ENCODE results near the gene RAB32.

The RAB32 gene

DNA sequence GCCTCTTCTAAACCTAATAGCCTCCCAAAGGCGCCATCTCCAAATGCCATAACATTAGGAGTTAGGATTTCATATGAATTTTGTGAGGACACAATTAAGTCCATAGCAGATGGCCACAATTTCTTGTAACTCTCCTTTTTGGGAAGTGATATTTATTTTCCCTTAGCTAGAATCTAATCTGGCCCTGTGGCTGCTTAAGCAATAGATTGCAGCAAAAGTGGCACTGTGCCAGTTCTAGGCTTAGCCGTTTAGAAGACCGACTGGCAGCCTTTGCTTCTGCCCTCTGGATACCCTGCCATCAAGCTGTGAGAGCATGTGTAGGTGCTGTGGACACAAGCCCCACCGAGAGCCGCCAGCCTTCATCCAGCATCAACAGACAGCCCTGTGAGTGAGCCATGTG, 39.2 kb downstream of the RAB32 start:
- DNase-seq (ENCODE audit: low read depth in 2 of 2) = no peak

DNA sequence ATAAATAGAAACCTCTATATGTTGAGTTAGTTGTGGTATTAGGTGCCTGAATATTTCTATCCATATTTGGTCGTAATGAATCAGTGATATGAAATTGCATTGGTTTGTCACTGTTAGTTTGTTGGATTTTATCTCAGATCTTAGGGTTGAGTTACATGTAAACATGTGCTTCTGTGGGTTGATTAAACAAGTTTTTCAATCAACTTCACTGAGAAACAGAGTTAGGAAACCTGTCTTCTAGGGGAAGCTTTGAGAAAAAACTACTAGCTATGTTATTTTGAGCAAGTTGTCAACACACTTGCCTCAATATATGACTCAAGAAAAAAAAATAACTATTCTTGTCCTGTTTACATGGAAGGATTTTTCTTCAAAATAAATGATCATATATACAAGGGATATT, 40.3 kb downstream of the RAB32 start:
- DNase-seq (ENCODE audit: low read depth in 2 of 2) = no peak

DNA sequence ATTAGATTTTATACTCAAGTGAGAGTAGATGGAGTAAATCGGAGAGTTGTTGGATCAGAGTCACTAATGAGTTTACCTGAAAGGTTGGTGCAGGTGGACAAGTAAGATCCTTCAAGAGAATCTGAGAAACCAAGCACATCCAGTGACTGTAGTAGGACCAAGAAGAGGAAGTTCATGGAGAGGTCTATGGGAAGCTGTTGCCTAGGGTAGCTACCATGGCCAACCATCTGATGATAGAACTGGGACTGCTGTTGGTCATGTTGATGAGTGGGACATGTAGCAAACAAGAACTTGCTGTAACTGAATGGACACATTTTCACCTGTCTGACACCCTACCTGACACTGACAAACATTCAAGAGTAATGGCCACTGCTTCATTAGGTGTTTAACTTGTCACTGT, 43.8 kb downstream of the RAB32 start:
- no peak for DNase-seq (ENCODE audit: low read depth in 2 of 2)

DNA sequence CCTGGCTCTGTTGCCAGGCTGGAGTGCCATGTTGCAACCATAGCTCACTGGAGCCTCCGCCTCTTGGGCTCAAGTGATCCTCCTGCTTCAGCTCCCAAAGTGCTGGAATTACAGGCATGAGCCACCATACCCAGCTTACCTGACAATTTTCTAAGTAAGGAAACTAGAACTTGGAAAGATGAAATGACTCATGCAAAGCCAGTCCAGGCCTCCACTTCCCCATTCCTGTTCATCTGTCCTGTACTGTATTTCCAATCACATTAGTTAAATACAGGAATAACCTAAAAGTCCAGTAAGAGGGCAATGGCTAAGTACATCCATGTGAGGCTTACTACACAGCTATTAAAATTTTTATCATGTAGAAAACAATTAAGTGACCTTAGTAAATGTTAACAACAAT, 46.9 kb downstream of the RAB32 start:
- DNase-seq (ENCODE audit: low read depth in 2 of 2) = no peak

DNA sequence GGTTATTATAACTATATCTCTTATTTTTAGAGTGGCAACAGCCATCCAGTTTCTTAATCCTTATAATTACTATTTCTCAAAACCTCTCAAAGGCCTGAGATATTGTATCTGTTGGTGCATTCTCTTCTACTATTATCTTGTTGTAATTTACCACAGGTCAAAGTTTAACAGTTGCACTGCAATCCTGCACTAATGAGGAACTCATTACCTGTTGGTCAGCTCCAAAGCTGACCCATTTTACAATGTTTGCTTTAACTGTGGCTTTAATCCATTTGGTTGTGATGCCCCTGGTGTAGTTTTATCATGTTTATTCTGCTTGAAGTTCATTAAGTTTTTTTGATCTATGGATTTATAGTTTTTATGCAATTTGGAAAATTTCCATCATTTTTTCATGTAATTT, 48.8 kb downstream of the RAB32 start:
- DNase-seq (ENCODE audit: low read depth in 2 of 2) = no peak

DNA sequence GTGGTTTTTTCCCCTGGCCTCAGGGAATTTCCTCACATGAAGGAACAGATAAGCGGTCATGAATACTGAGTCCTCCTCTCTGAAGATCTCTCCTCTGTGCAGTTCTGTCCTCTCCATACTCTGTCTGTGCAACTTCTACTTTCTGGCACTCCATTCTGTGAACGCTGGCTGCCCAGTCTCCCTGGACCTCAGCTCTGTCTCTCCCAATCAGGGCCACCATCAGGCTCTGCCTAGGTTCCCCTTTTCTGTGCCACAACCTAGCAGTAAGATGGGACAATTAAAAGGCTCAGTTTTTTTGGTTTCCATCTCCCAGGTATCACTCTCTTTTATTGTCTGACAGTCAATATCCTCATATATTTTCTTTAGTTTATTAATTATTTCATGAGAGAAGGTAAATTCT, 50.4 kb downstream of the RAB32 start:
- DNase-seq (ENCODE audit: low read depth in 2 of 2) = no peak

DNA sequence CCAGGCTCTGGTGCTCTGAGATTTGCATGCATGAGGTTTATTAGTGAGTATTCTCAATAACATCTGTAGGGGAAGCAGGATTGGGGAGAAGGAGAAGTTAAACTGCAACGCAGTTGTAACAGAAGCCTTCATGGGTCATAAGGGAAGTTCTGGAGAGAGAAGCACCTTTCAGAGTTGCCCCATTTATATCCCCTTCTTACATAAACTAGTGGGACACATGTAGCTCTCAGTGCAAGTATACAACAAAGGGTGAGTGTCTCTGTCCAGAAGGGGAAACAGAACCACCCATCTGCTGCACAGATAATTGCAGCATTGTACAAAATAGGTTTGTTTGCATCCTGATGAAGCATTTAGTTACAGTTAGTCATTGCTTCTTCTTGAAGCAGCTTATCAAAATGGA, 50.9 kb downstream of the RAB32 start:
- DNase-seq (ENCODE audit: low read depth in 2 of 2) = no peak

DNA sequence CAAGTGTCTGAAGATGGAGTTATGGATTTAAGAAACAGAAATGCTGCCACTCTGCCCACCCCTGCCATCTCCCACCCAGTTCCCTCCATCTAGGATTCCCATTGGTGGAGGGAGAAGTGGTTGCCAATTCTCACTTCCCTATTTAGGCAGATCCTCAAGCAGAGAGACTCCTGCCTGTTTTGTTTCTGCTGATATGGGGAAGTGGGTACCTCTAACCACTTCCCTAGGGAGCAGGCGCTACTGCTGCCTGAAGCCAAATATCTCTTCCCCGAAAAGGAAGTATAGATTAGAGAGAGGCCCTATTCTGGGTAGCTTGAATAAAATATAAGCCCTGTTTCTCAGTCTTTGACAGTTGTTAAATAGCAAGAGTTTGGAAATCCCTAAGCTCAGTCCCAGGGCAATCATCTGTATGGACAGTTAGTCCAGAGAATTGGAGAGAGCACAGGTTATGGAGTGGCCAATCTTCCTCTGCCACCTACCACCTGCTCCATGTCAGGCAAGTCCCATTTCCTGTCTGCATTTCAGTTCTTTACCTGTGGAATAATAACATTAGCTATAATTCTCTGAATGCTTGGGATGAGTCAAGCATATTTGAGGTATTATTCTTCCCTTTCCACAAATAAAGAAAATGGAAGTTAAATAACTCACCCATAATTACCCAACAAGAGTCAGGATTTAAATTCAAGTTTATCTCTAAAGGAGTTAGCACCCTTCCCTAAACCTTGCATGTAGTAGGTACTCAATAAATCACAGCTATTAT, 52.5 kb downstream of the RAB32 start:
- DNase-seq (ENCODE audit: low read depth in 2 of 2) = no peak

DNA sequence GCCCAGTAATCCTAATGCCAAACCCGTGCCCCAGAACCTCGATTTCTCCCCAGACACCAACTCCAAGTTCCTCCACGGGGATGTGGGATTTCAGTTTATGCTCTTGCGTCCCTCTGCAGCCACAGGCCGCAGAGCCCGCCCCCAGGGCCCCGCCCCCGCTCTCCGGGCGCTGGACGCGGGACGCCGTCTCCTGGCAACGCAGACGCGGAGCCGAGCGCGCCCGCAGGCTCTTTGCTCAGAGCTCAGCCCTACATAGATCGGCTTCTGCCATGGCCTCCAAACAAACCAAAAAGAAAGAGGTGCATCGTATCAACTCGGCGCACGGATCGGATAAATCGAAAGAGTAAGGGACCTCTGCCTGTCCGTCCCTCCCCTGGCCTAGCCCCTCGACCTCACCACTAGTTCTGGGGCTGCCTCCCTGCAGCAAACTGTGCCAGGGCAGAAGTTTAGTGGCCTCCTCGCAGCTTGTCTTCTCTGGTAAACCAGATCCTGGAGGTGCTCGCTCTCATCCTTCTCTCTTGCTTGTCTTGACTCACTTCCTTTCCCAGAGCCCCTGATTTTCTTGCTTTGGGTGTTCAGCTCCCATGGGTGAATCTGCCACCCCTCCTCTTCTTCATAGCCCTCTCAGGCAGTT, 55.3 kb downstream of the RAB32 start, which contains the start of gene ADGB:
TSS of gene ADGB (plus strand) at position 201 of the 634 bp plus-strand sequence. CDS start at position 270, 69 bp downstream.
- no peak for DNase-seq (ENCODE audit: low read depth in 2 of 2)

DNA sequence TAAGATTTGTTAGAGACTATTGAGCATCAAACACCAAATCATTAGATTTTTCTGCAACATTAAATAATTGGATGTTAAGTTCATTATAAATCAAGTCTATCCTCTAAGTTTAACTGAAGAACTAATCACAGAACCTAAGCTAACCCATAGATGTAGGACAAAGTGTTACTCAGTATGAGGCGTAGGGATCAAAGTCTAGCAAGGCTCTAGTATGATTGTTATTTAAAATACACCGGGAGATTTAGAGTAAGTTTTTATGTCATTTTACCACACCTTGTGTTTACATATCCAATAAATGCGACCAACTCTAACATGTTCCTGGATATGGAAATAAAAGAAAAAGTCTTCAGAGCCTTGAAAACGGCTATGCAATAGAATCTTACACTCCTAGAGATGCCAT, 57.7 kb downstream of the RAB32 start:
- DNase-seq (ENCODE audit: low read depth in 2 of 2) = no peak

DNA sequence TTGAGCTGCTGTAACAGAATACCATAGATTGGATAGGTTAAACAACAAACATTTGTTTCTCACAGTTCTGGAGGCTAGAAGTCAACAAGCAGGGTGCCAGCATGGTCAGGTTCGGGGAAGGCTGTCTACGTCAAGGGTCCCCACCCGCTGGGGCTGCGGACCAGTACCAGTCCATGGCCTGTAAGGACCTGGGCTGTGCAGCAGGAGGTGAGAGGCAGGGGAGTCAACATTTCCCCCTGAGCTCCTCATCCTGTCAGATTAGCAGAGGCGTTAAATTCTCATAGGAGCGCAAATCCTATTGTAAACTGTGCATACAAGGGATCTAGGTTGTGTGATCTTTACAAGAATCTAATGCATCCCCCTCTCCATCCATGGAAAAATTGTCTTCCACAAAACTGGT, 58.9 kb downstream of the RAB32 start:
- DNase-seq (ENCODE audit: low read depth in 2 of 2) = no peak

Data from stimulated activated CD8-positive, alpha-beta memory T cell treated with anti-CD3 and anti-CD28 coated beads, Interleukin-7, amount 100 ng/mL, for 4 hours (primary cell).